ENCODE results near the gene PLEKHH1.

PLEKHH1 gene

GRCh38 chr14:67532998-67533753, at the start of gene PLEKHH1:
Gene PLEKHH1 (plus strand): TSS chr14:67533290. CDS start chr14:67541868, 8,578 bp downstream.
- H3K4me3 ChIP-seq (ENCODE audit: low read depth, low read length), result peak within 1 kb of the TSS; percentile 42
- no peak for TF ChIP-seq CTCF (IDR thresholded peaks at IDR 0.05; ENCODE audit: insufficient read depth, low read depth, low read length, missing control alignments)
- DNase-seq (ENCODE audit: low read depth), result peak; percentile 58

GRCh38 chr14:67483579-67484285, 49.4 kb upstream of the PLEKHH1 start:
- no peak overlapping the region for H3K4me3 ChIP-seq (ENCODE audit: low read depth, low read length)
- no peak for TF ChIP-seq CTCF (IDR thresholded peaks at IDR 0.05; ENCODE audit: insufficient read depth, low read depth, low read length, missing control alignments)
- DNase-seq (ENCODE audit: low read depth), result peak; percentile 38

GRCh38 chr14:67485501-67486095, 47.5 kb upstream of the PLEKHH1 start:
- no peak for TF ChIP-seq CTCF (IDR thresholded peaks at IDR 0.05; ENCODE audit: insufficient read depth, low read depth, low read length, missing control alignments)
- DNase-seq (ENCODE audit: low read depth), result no peak

GRCh38 chr14:67486890-67487289, 46.2 kb upstream of the PLEKHH1 start:
- no peak for TF ChIP-seq CTCF (IDR thresholded peaks at IDR 0.05; ENCODE audit: insufficient read depth, low read depth, low read length, missing control alignments)
- H3K4me3 ChIP-seq (ENCODE audit: low read depth, low read length), result no peak overlapping the region
- DNase-seq (ENCODE audit: low read depth), result no peak

More at GRCh38 chr14:67485501-67486095, 47.5 kb upstream of the PLEKHH1 start:
- no peak overlapping the region for H3K4me3 ChIP-seq (ENCODE audit: low read depth, low read length)

- no peak overlapping the region for H3K4me3 ChIP-seq (ENCODE audit: low read depth, low read length)
- DNase-seq (ENCODE audit: low read depth), result no peak
- no peak for TF ChIP-seq CTCF (IDR thresholded peaks at IDR 0.05; ENCODE audit: insufficient read depth, low read depth, low read length, missing control alignments)
Measured at GRCh38 chr14:67487332-67487731, 45.8 kb upstream of the PLEKHH1 start.

- no peak for TF ChIP-seq CTCF (IDR thresholded peaks at IDR 0.05; ENCODE audit: insufficient read depth, low read depth, low read length, missing control alignments)
- peak within 1 kb of the TSS; percentile 34 for H3K4me3 ChIP-seq (ENCODE audit: low read depth, low read length)
- DNase-seq (ENCODE audit: low read depth), result peak; percentile 96
Measured at GRCh38 chr14:67487937-67488893, 44.9 kb upstream of the PLEKHH1 start, which contains the start of gene TMEM229B. Gene TMEM229B (minus strand): TSS chr14:67488721. CDS start chr14:67473923, 14,798 bp downstream.

All from GM12865 (cell line).